CD4-positive, alpha-beta T cell treated with Interleukin-15 for 4 hours (primary cell): ENCODE data around the gene BLZF1.
A peak's percentile ranks its signal among the peaks of the same experiment; 100 is the strongest.
"Not testable (repeated sequence)": the region's sequence is repeated elsewhere in the genome, so short reads cannot be mapped to it uniquely, and the experiment has no call there.

Source experiments
- DNase-seq: peaks from one replicate; pipeline ENCODE4 v3.0.0-alpha.2; 2020; ENCODE audit warnings: low spot score

BLZF1 gene

GRCh38 chr1:169361281-169361680 lies 6.7 kb upstream of the BLZF1 start:
- no peak for DNase-seq

GRCh38 chr1:169363046-169363730 lies 4.8 kb upstream of the BLZF1 start:
- DNase-seq = peak; percentile 35

GRCh38 chr1:169364948-169365347 lies 3.0 kb upstream of the BLZF1 start:
- no peak for DNase-seq

- DNase-seq = no peak
These were observed 804 bp upstream of the BLZF1 start for GRCh38 chr1:169367096-169367685.

- DNase-seq = peak; percentile 20
These were observed 393 bp downstream of the BLZF1 start for GRCh38 chr1:169368406-169368769.

- peak; percentile 10 for DNase-seq
These were observed 3.4 kb downstream of the BLZF1 start for GRCh38 chr1:169371404-169371803.

- no peak for DNase-seq
These were observed 13.2 kb downstream of the BLZF1 start for GRCh38 chr1:169381162-169381561.

GRCh38 chr1:169383449-169383848 lies 15.5 kb downstream of the BLZF1 start:
- DNase-seq = no peak

- DNase-seq = no peak
These were observed 19.4 kb downstream of the BLZF1 start for GRCh38 chr1:169387399-169387798.

GRCh38 chr1:169390303-169390702 lies 22.3 kb downstream of the BLZF1 start:
- no peak for DNase-seq

GRCh38 chr1:169392406-169392805 lies 24.4 kb downstream of the BLZF1 start:
- DNase-seq = no peak

GRCh38 chr1:169395955-169396354 lies 28.0 kb downstream of the BLZF1 start:
- DNase-seq = no peak

GRCh38 chr1:169402578-169402977 lies 34.6 kb downstream of the BLZF1 start:
- not testable (repeated sequence) for DNase-seq

- not testable (repeated sequence) for DNase-seq
These were observed 40.3 kb downstream of the BLZF1 start for GRCh38 chr1:169408340-169408739.

- DNase-seq = no peak
These were observed 47.0 kb downstream of the BLZF1 start for GRCh38 chr1:169414952-169415351.

GRCh38 chr1:169421309-169421708 lies 53.3 kb downstream of the BLZF1 start:
- no peak for DNase-seq

GRCh38 chr1:169426174-169426705 lies 58.2 kb downstream of the BLZF1 start:
- no peak for DNase-seq

- DNase-seq = peak; percentile 43
These were observed 59.2 kb downstream of the BLZF1 start, which contains the start of gene CCDC181 for GRCh38 chr1:169427081-169427641. TSS of gene CCDC181 (minus strand) at chr1:169427474. CDS start at chr1:169424927, 2,547 bp downstream.
